IMR-90 (cell line): ENCODE results near the gene NPHS1. TPM values are rescaled to one million over a fixed set of nuclear protein-coding genes. Genes with fewer than 3 reads are reported as not detected.

Experiments used
- ATAC-seq: fragments of 200-7000 bp; cut with Tn5 transposase; 2 replicates; pipeline ENCODE4 v1.9.1; 2020; ENCODE audit warnings: low read depth, mild to moderate bottlenecking, moderate library complexity
- BruUV-seq: library from RNA; stranded (reverse); fragments of 400-500 nt; replicated peaks from 2 replicates; lab custom pipeline; 2021; lab: Mats Ljungman, UMichigan
- CTCF ChIA-PET: fragments of 300-600 bp; formaldehyde crosslinking; extraction: SDS; loops from one replicate; lab custom pipeline; 2021; ENCODE audit warnings: antibody characterized with exemption; lab: Yijun Ruan, JAX
- POLR2A ChIA-PET: fragments of 300-600 bp; sonication (Branson Sonifier 250); formaldehyde crosslinking; loops from one replicate; lab custom pipeline; 2022; ENCODE audit warnings: antibody characterized with exemption; ENCODE audit not compliant: unreplicated experiment; lab: Charles Lee
- DNase-seq: peaks from one replicate; pipeline ENCODE4 v3.0.0; 2013
- H2AFZ ChIP-seq: replicated peaks from 2 replicates; pipeline ENCODE3; 2013; ENCODE audit warnings: low read length, mild to moderate bottlenecking; ENCODE audit not compliant: poor library complexity
- H2AK5ac ChIP-seq: 2 replicates; pipeline ENCODE4 v1.6.1; 2013; ENCODE audit warnings: low read depth, low read length, inconsistent platforms
- H2AK9ac ChIP-seq: replicated peaks from 2 replicates; pipeline ENCODE3; 2013; ENCODE audit warnings: mild to moderate bottlenecking, low read depth, low read length, moderate library complexity; ENCODE audit not compliant: poor library complexity
- H2BK120ac ChIP-seq: 2 replicates; pipeline ENCODE4 v1.6.1; 2013; ENCODE audit warnings: low read depth, low read length, inconsistent platforms
- H2BK15ac ChIP-seq: 3 replicates; pipeline ENCODE4 v1.6.1; 2013; ENCODE audit warnings: low read depth, low read length, inconsistent platforms
- H2BK20ac ChIP-seq: 2 replicates; pipeline ENCODE4 v1.6.1; 2013; ENCODE audit warnings: low read depth, mild to moderate bottlenecking, inconsistent platforms, low read length, moderate library complexity
- H2BK5ac ChIP-seq: 2 replicates; pipeline ENCODE4 v1.6.1; 2013; ENCODE audit warnings: mild to moderate bottlenecking, low read depth, low read length, inconsistent platforms; ENCODE audit not compliant: poor library complexity, severe bottlenecking
- H3K14ac ChIP-seq: replicated peaks from 2 replicates; pipeline ENCODE4 v1.6.1; 2013; ENCODE audit warnings: low read depth, low read length, inconsistent platforms
- H3K18ac ChIP-seq: 2 replicates; pipeline ENCODE4 v1.6.1; 2013; ENCODE audit warnings: low read depth, low read length, control low read depth
- H3K23ac ChIP-seq: 2 replicates; pipeline ENCODE4 v1.6.1; 2013; ENCODE audit warnings: low read depth, low read length, inconsistent platforms
- H3K27ac ChIP-seq: 2 replicates; pipeline ENCODE4 v1.5.1; 2013; ENCODE audit warnings: mild to moderate bottlenecking, control low read depth, low read length; ENCODE audit not compliant: insufficient read depth
- H3K27me3 ChIP-seq: 2 replicates; pipeline ENCODE4 v1.6.1; 2013; ENCODE audit warnings: low read length; ENCODE audit not compliant: control insufficient read depth, insufficient read depth
- H3K36me3 ChIP-seq: 2 replicates; pipeline ENCODE4 v1.6.1; 2013; ENCODE audit warnings: low read length, mixed read lengths; ENCODE audit not compliant: control insufficient read depth, insufficient read depth
- H3K4ac ChIP-seq: 2 replicates; pipeline ENCODE4 v1.6.1; 2013; ENCODE audit warnings: low read depth, low read length, inconsistent platforms
- H3K4me1 ChIP-seq: 2 replicates; pipeline ENCODE4 v1.6.1; 2013; ENCODE audit warnings: low read length, mixed read lengths; ENCODE audit not compliant: control insufficient read depth, insufficient read depth
- H3K4me2 ChIP-seq: 2 replicates; pipeline ENCODE4 v1.6.1; 2013; ENCODE audit warnings: low read depth, mild to moderate bottlenecking, control low read depth, low read length, moderate library complexity
- H3K4me3 ChIP-seq: 2 replicates; pipeline ENCODE4 v1.5.1; 2013; ENCODE audit warnings: low read depth, mild to moderate bottlenecking, control low read depth, low read length, moderate library complexity; ENCODE audit not compliant: insufficient read depth
- H3K56ac ChIP-seq: 2 replicates; pipeline ENCODE4 v1.6.1; 2013; ENCODE audit warnings: low read length, inconsistent platforms; ENCODE audit not compliant: insufficient read depth; ENCODE audit errors: extremely low read depth
- H3K79me1 ChIP-seq, 2 experiments: 2 replicates each; pipeline ENCODE4 v1.6.1; 2013; ENCODE audit warnings: low read length in 2 of 2, inconsistent platforms in 1 of 2, low read depth in 1 of 2
- H3K9ac ChIP-seq: 2 replicates; pipeline ENCODE4 v1.6.1; 2013; ENCODE audit warnings: low read depth, low read length, control low read depth
- H3K9me1 ChIP-seq: 2 replicates; pipeline ENCODE4 v1.6.1; 2013; ENCODE audit warnings: low read length, inconsistent platforms; ENCODE audit not compliant: insufficient read depth
- H3K9me3 ChIP-seq: 2 replicates; pipeline ENCODE4 v1.6.1; 2013; ENCODE audit warnings: low read length; ENCODE audit not compliant: control insufficient read depth, insufficient read depth
- H4K20me1 ChIP-seq: 2 replicates; pipeline ENCODE4 v1.6.1; 2013; ENCODE audit warnings: low read length, inconsistent platforms; ENCODE audit not compliant: insufficient read depth
- H4K5ac ChIP-seq: 2 replicates; pipeline ENCODE4 v1.6.1; 2013; ENCODE audit warnings: mild to moderate bottlenecking, low read depth, low read length, control low read depth
- H4K8ac ChIP-seq, 2 experiments: 2 replicates each; pipeline ENCODE4 v1.6.1; 2013; ENCODE audit warnings: low read depth in 2 of 2, low read length in 2 of 2, control low read depth in 1 of 2, inconsistent platforms in 1 of 2
- H4K91ac ChIP-seq: 2 replicates; pipeline ENCODE4 v1.6.1; 2013; ENCODE audit warnings: low read depth, low read length, inconsistent platforms; ENCODE audit not compliant: insufficient read depth
- BHLHE40 ChIP-seq: fragments of 150-350 bp; IDR thresholded peaks from 2 replicates; pipeline ENCODE4 v1.6.1; 2016; ENCODE audit warnings: mild to moderate bottlenecking, low read depth, low read length
- CEBPB ChIP-seq: IDR thresholded peaks from 2 replicates; pipeline ENCODE4 v1.6.1; 2012; ENCODE audit warnings: low read depth, low read length, improper control_type of control experiment
- CHD1 ChIP-seq: IDR thresholded peaks from 2 replicates; pipeline ENCODE4 v1.6.1; 2012; ENCODE audit warnings: low read depth, low read length, improper control_type of control experiment
- CTCF ChIP-seq: conservative IDR thresholded peaks from 2 replicates; pipeline ENCODE4 v1.5.1; 2012; ENCODE audit warnings: mild to moderate bottlenecking, low read depth, low read length, improper control_type of control experiment
- ELK1 ChIP-seq: fragments of 150-350 bp; IDR thresholded peaks from 2 replicates; pipeline ENCODE4 v1.6.1; 2016; ENCODE audit warnings: low read depth, mild to moderate bottlenecking, low read length, moderate library complexity, borderline replicate concordance
- FOS ChIP-seq: fragments of 150-350 bp; IDR thresholded peaks from 2 replicates; pipeline ENCODE4 v1.6.1; 2016; ENCODE audit warnings: low read depth, low read length
- MAFK ChIP-seq: IDR thresholded peaks from 2 replicates; pipeline ENCODE4 v1.6.1; 2012; ENCODE audit warnings: low read depth, low read length, improper control_type of control experiment
- MAZ ChIP-seq: IDR thresholded peaks from 2 replicates; pipeline ENCODE4 v1.6.1; 2012; ENCODE audit warnings: low read depth, mild to moderate bottlenecking, low read length, improper control_type of control experiment, moderate library complexity, borderline replicate concordance
- MXI1 ChIP-seq: IDR thresholded peaks from 2 replicates; pipeline ENCODE4 v1.6.1; 2012; ENCODE audit warnings: low read depth, mild to moderate bottlenecking, low read length, moderate library complexity, borderline replicate concordance
- NFE2L2 ChIP-seq: fragments of 150-350 bp; IDR thresholded peaks from 2 replicates; pipeline ENCODE4 v1.6.1; 2016; ENCODE audit warnings: low read depth, mild to moderate bottlenecking, low read length
- POLR2A ChIP-seq: IDR thresholded peaks from 2 replicates; pipeline ENCODE4 v1.6.1; 2012; ENCODE audit warnings: mild to moderate bottlenecking, low read depth, low read length
- RAD21 ChIP-seq: IDR thresholded peaks from 2 replicates; pipeline ENCODE4 v1.6.1; 2012; ENCODE audit warnings: low read length, improper control_type of control experiment
- RFX5 ChIP-seq: IDR thresholded peaks from 2 replicates; pipeline ENCODE4 v1.8.0; 2012; ENCODE audit warnings: low read depth, mild to moderate bottlenecking, low read length, moderate library complexity
- SMC3 ChIP-seq: fragments of 150-350 bp; IDR thresholded peaks from 2 replicates; pipeline ENCODE4 v1.6.1; 2016; ENCODE audit warnings: low read depth, mild to moderate bottlenecking, antibody characterized with exemption, low read length, moderate library complexity
- USF2 ChIP-seq: fragments of 150-350 bp; IDR thresholded peaks from 2 replicates; pipeline ENCODE4 v1.6.1; 2017; ENCODE audit warnings: mild to moderate bottlenecking, antibody characterized with exemption, low read length, low read depth
- WGBS, 2 experiments: methylation state at CpG; one replicate each; pipeline versions ENCODE4 v1.1.5 to v1.1.7; 2013; ENCODE audit warnings: missing lambda C conversion rate in 2 of 2; ENCODE audit not compliant: insufficient read length in 1 of 2; ENCODE audit errors: extremely low coverage in 2 of 2; 5-methylcytosine and 5-hydroxymethylcytosine counted together
- dilution Hi-C: fragments of 300-500 bp; cut with HindIII; formaldehyde crosslinking; loops from one replicate; pipeline ENCODE4 v1.14.3; 2018; ENCODE audit warnings: low sequenced_read_pairs; ENCODE audit not compliant: unreplicated experiment
- in situ Hi-C: fragments of 300-500 bp; cut with MboI; formaldehyde crosslinking; loops from 3 replicates; pipeline ENCODE4 v1.14.3; 2019; ENCODE audit warnings: low sequenced_read_pairs, inconsistent platforms, mixed read lengths
- intact Hi-C: fragments of 100-400 bp; cut with micrococcal nuclease; formaldehyde crosslinking; loops from 2 replicates; pipeline ENCODE4 v1.10.0; 2022
- polyA plus RNA-seq, 3 experiments: library from polyadenylated mRNA; depleted of rRNA; stranded (reverse); fragments of >200 nt; gene quantifications; 2 replicates each; pipeline ENCODE4 v1.2.3, GENCODE V29; 2012; ENCODE audit warnings: low replicate concordance in 1 of 3
- total RNA-seq: library from RNA; depleted of rRNA; stranded (reverse); fragments of >200 nt; gene quantifications from 2 replicates; pipeline ENCODE4 v1.2.3, GENCODE V29; 2012

NPHS1 gene
- total and polyA plus RNA-seq, 2 of the 4 experiments (the other 2 are of a cell fraction): not detected

- Histone ChIP-seq H3K14ac (no peak overlapping the region), H3K4me1 (peaks cover 4% of the 10 kb centered on the region; the same call in 1 of the 2 replicates), H2BK15ac (no peak overlapping the region), H2AK9ac (no peak overlapping the region), H3K4me2 (no peak overlapping the region), H2BK20ac (no peak overlapping the region), H2AFZ (no peak overlapping the region), H4K20me1 (no peaks in the 10 kb centered on the region), H2BK5ac (no peak overlapping the region), H3K9ac (no peak overlapping the region), H4K5ac (no peak overlapping the region), H4K91ac (no peak overlapping the region), H3K4me3 (no peak overlapping the region), H3K56ac (no peak overlapping the region), H3K27ac (no peak overlapping the region), H3K4ac (no peak overlapping the region), H3K27me3 (peaks cover 35% of the 10 kb centered on the region), H3K23ac (no peak overlapping the region), H3K79me1 (no peaks in the 10 kb centered on the region), H2AK5ac (no peak overlapping the region), H3K36me3 (no peaks in the 10 kb centered on the region), H3K9me3 (peaks cover 15% of the 10 kb centered on the region), H2BK120ac (no peak overlapping the region), H4K8ac (no peak overlapping the region), H3K18ac (no peak overlapping the region), H3K9me1 (no peaks in the 10 kb centered on the region)
- no TSS peak for BruUV-seq
- no peak for DNase-seq
- TF ChIP-seq MXI1: no peak
- no peak for TF ChIP-seq CTCF
- TF ChIP-seq FOS: no peak
- no peak for TF ChIP-seq CEBPB
- TF ChIP-seq MAZ: no peak
- no peak for TF ChIP-seq POLR2A
- TF ChIP-seq RAD21: no peak
- TF ChIP-seq ELK1: no peak
- TF ChIP-seq RFX5: no peak
- TF ChIP-seq MAFK: no peak
- no peak for TF ChIP-seq BHLHE40
- TF ChIP-seq NFE2L2: no peak
- no peak for TF ChIP-seq SMC3
- no peak for TF ChIP-seq CHD1
- TF ChIP-seq USF2: no peak
- ATAC-seq: no peak
- ChIA-PET POLR2A (no interaction called here), CTCF (no interaction called here)
- dilution Hi-C loops: no loop called here
- in situ Hi-C loops: no loop called here
- intact Hi-C loops: no loop called here
- 58% methylated on average over 4 of the region's 4 CpGs; no CpG with 5 or more reads in 1 of the 2 experiments for WGBS, 2 experiments
Measured at GRCh38 chr19:35842666-35843272, 9.5 kb downstream of the NPHS1 start.
